K562 (cell line): ENCODE measurements around the gene SENP7. TPM values are rescaled to one million over a fixed set of nuclear protein-coding genes. Genes with fewer than 3 reads are reported as not detected.

Source experiments
- ATF7 ChIP-seq: fragments of 450-650 bp; IDR thresholded peaks from 2 replicates; pipeline ENCODE4 v1.7.1; 2014; ENCODE audit warnings: mild to moderate bottlenecking, moderate library complexity
- BCOR ChIP-seq: fragments of 450-650 bp; IDR thresholded peaks from 2 replicates; pipeline ENCODE4 v1.6.1; 2016
- BRD9 ChIP-seq: fragments of 450-650 bp; IDR thresholded peaks from 2 replicates; pipeline ENCODE4 v1.6.1; 2018; ENCODE audit warnings: low read depth; ENCODE audit not compliant: partially characterized antibody
- CBX2 ChIP-seq: fragments of 200-600 bp; sonication (generic); IDR thresholded peaks from one replicate; pipeline ENCODE4 v1.6.1; 2012; ENCODE audit warnings: mild to moderate bottlenecking, low read length, inconsistent platforms; ENCODE audit not compliant: insufficient read depth, poor library complexity, severe bottlenecking
- DACH1 ChIP-seq: fragments of 450-650 bp; IDR thresholded peaks from 2 replicates; pipeline ENCODE4 v1.6.1; 2018; ENCODE audit not compliant: partially characterized antibody
- DIDO1 ChIP-seq: fragments of 450-650 bp; IDR thresholded peaks from 2 replicates; pipeline ENCODE4 v1.6.1; 2016; ENCODE audit warnings: low read depth, missing biosample characterization, missing genetic modification characterization
- FOXP4 ChIP-seq: sonication (generic); formaldehyde crosslinking; IDR thresholded peaks from 2 replicates; pipeline ENCODE4 v1.8.0; 2022; ENCODE audit warnings: mild to moderate bottlenecking, missing genetic modification reagents, borderline replicate concordance
- GABPB1 ChIP-seq: sonication (generic); formaldehyde crosslinking; IDR thresholded peaks from 2 replicates; pipeline ENCODE4 v1.8.0; 2022; ENCODE audit warnings: mild to moderate bottlenecking, missing genetic modification reagents
- GMEB1 ChIP-seq: fragments of 250-450 bp; sonication (Bioruptor Pico); IDR thresholded peaks from 2 replicates; pipeline ENCODE4 v1.4.0; 2020; ENCODE audit warnings: mild to moderate bottlenecking
- ILK ChIP-seq: fragments of 450-650 bp; IDR thresholded peaks from 2 replicates; pipeline ENCODE4 v1.6.1; 2016; ENCODE audit warnings: missing genetic modification characterization, low read depth, mild to moderate bottlenecking, missing compliant biosample characterization, moderate library complexity, borderline replicate concordance
- JUND ChIP-seq, 2 experiments: IDR thresholded peaks; 2 replicates in 1 of 2; 3 replicates in 1 of 2; pipeline ENCODE4 v1.6.1; 2011; ENCODE audit warnings: borderline replicate concordance in 2 of 2, low read depth in 2 of 2, low read length in 2 of 2, improper control_type of control experiment in 1 of 2, missing biosample characterization in 1 of 2, missing genetic modification characterization in 1 of 2, missing genetic modification reagents in 1 of 2
- KHSRP ChIP-seq: fragments of 450-650 bp; IDR thresholded peaks from 2 replicates; pipeline ENCODE4 v1.6.1; 2017
- KLF16 ChIP-seq: IDR thresholded peaks from 2 replicates; pipeline ENCODE4 v1.6.1; 2016; ENCODE audit warnings: antibody characterized with exemption
- MAFG ChIP-seq: fragments of 450-650 bp; conservative IDR thresholded peaks from 2 replicates; pipeline ENCODE4 v1.6.1; 2016; ENCODE audit warnings: missing genetic modification characterization, missing compliant biosample characterization
- MTA2 ChIP-seq: fragments of 450-650 bp; IDR thresholded peaks from 2 replicates; pipeline ENCODE4 v1.6.1; 2016; ENCODE audit warnings: low read depth
- MYNN ChIP-seq, 2 experiments: sonication (generic); formaldehyde crosslinking in 1 of 2; IDR thresholded peaks; 2 replicates each; pipeline versions ENCODE4 v1.5.0 to v1.6.1; 2016 to 2020; ENCODE audit warnings: antibody characterized with exemption in 1 of 2, missing genetic modification reagents in 1 of 2
- PHTF2 ChIP-seq: fragments of 250-450 bp; sonication (Bioruptor Pico); IDR thresholded peaks from 2 replicates; pipeline ENCODE4 v1.5.0; 2021; ENCODE audit warnings: mild to moderate bottlenecking
- SAFB2 ChIP-seq: fragments of 200-400 bp; formaldehyde crosslinking; IDR thresholded peaks from 2 replicates; pipeline ENCODE4 v1.6.1; 2018; ENCODE audit warnings: borderline replicate concordance, low read length, low read depth, moderate library complexity; ENCODE audit not compliant: severe bottlenecking
- TCF3 ChIP-seq: sonication (generic); formaldehyde crosslinking; IDR thresholded peaks from 2 replicates; pipeline ENCODE4 v1.4.0; 2020; ENCODE audit warnings: mild to moderate bottlenecking, missing genetic modification reagents
- ZNF24 ChIP-seq: fragments of 450-650 bp; IDR thresholded peaks from 2 replicates; pipeline ENCODE4 v1.6.1; 2016
- ZNF311 ChIP-seq: fragments of 250-450 bp; sonication (Bioruptor Pico); IDR thresholded peaks from 2 replicates; pipeline ENCODE4 v1.4.0; 2020; ENCODE audit warnings: mild to moderate bottlenecking, moderate library complexity
- ZNF589 ChIP-seq: fragments of 200-800 bp; sonication (Bioruptor generic); IDR thresholded peaks from 2 replicates; pipeline ENCODE4 v1.6.1; 2016; ENCODE audit warnings: low read depth, missing genetic modification characterization, missing compliant biosample characterization
- ZNF644 ChIP-seq: fragments of 200-800 bp; sonication (Bioruptor generic); IDR thresholded peaks from 2 replicates; pipeline ENCODE4 v1.6.1; 2016; ENCODE audit warnings: low read depth, missing genetic modification characterization, missing compliant biosample characterization
- ZNF830 ChIP-seq: fragments of 250-450 bp; sonication (Bioruptor Pico); IDR thresholded peaks from 2 replicates; pipeline ENCODE4 v1.5.0; 2021; ENCODE audit warnings: mild to moderate bottlenecking
- polyA plus RNA-seq, 8 experiments: library from polyadenylated mRNA; depleted of rRNA in 4 of 8; stranded (reverse) in 5 of 8; unstranded in 3 of 8; fragments of >200 nt; fragmentation: Nextera tagmentation in 2 of 8; fragmentation: Illumina TruSeq in 1 of 8; extraction: Ambion mirVana in 2 of 8; extraction: Trizol in 1 of 8; gene quantifications; 2 replicates each; pipeline versions ENCODE4 v1.2.1 to v1.2.3, GENCODE V29; 2011 to 2014; ENCODE audit warnings: inconsistent platforms in 1 of 8, missing spikeins in 1 of 8
- total RNA-seq, 7 experiments: library from RNA; depleted of rRNA in 6 of 7; stranded (reverse); fragments of >200 nt in 6 of 7; fragmentation: Illumina TruSeq in 2 of 7; extraction: Trizol in 2 of 7; gene quantifications; 2 replicates each; pipeline versions ENCODE4 v1.2.1 to v1.2.3, GENCODE V29; 2011 to 2021; ENCODE audit warnings: low replicate concordance in 1 of 7
- TF ChIP-seq, protein P1 (sequence below): fragments of 250-450 bp; sonication (Bioruptor Pico); IDR thresholded peaks from 2 replicates; pipeline ENCODE4 v1.8.0; 2021; ENCODE audit warnings: borderline replicate concordance, mild to moderate bottlenecking, moderate library complexity; ENCODE audit not compliant: poor library complexity, severe bottlenecking

Gene SENP7
- total and polyA plus RNA-seq, 9 of the 15 experiments (the other 6 are each of a cell fraction or from before 2014, with no cell fraction given): 4.1 to 21.9 (median 10.7) TPM

GRCh38 chr3:101529816-101530685 lies 17.0 kb upstream of the SENP7 start (continued):
- peak; percentile 69; the same call in 1 of the 2 replicates for TF ChIP-seq JUND (IDR thresholded peaks at IDR 0.05; ENCODE audit: borderline replicate concordance, low read depth, low read length)
- TF ChIP-seq JUND (tag; IDR thresholded peaks at IDR 0.05; ENCODE audit: borderline replicate concordance, low read depth, low read length): peak; percentile 57; the same call in 2 of the 3 replicates
- no peak for TF ChIP-seq DIDO1 (tag)
- TF ChIP-seq FOXP4 (CRISPR knock-in tag): no peak
- TF ChIP-seq GMEB1 (CRISPR knock-in tag): no peak
- TF ChIP-seq KLF16: peak; percentile 99
- TF ChIP-seq CBX2: no peak
- peak; percentile 88 for TF ChIP-seq ZNF589 (CRISPR knock-in tag)
- TF ChIP-seq ZNF644 (tag): no peak
- TF ChIP-seq MYNN (IDR thresholded peaks at IDR 0.05): peak; percentile 80
- TF ChIP-seq MYNN (CRISPR knock-in tag; IDR thresholded peaks at IDR 0.05): no peak
- TF ChIP-seq, protein P1, sequence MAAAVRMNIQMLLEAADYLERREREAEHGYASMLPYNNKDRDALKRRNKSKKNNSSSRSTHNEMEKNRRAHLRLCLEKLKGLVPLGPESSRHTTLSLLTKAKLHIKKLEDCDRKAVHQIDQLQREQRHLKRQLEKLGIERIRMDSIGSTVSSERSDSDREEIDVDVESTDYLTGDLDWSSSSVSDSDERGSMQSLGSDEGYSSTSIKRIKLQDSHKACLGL (CRISPR knock-in tag): no peak
- TF ChIP-seq PHTF2 (CRISPR knock-in tag): no peak
- 0 out of 2 replicates have a peak, but pooled peaks have one; percentile 43 for TF ChIP-seq ZNF24
- no peak for TF ChIP-seq MAFG (tag)
- no peak for TF ChIP-seq GABPB1 (CRISPR knock-in tag)
- TF ChIP-seq ATF7: peak; percentile 76
- no peak for TF ChIP-seq DACH1
- TF ChIP-seq KHSRP: 0 out of 2 replicates have a peak, but pooled peaks have one; percentile 23
- TF ChIP-seq SAFB2: no peak
- peak; percentile 84 for TF ChIP-seq ZNF311 (CRISPR knock-in tag)
- TF ChIP-seq BCOR: peak; percentile 83
- no peak for TF ChIP-seq ILK (tag)
- TF ChIP-seq ZNF830 (CRISPR knock-in tag): no peak
- TF ChIP-seq BRD9: peak; percentile 47
- peak; percentile 97 for TF ChIP-seq TCF3
- TF ChIP-seq MTA2: peak; percentile 91
